ENCODE results near the gene RNF217. TPM values are rescaled to one million over a fixed set of nuclear protein-coding genes. Genes with fewer than 3 reads are reported as not detected.
A peak's percentile ranks its signal among the peaks of the same experiment; 100 is the strongest.

RNF217 gene
- total and polyA plus RNA-seq, 12 donors: 2.1 to 26.9 (median 13.0) TPM

GRCh38 chr6:125019918-125020317, 57.7 kb downstream of the RNF217 start:
- no peak for DNase-seq
- 49 to 67% methylated on average over 6 of the region's 6 CpGs for WGBS, 2 donors

DNA sequence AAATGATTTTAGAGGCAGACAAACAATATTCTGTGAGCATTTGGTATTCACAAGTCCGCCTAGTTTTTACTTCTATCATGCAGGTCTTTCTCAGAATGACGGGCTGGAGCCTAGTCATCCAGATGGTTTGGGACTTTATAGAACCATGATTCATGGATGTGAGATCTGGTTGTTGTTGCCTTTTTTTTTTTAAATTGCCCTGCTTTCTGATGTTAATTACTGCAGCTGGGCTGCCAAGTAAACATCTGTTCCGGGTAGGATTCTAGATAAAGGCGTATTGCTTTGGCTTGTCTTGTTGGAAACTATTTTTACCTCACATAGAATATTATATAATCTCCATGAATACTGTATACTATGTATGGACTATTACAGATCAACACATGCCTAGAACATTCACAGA, 58.1 kb downstream of the RNF217 start:
- no peak overlapping the region for H3K4me3 ChIP-seq
- H3K27ac ChIP-seq: peak overlapping the region in 1 of 10 donors; percentile 19
- H3K27me3 ChIP-seq: no peaks in the 10 kb centered on the region
- TF ChIP-seq, protein P1, sequence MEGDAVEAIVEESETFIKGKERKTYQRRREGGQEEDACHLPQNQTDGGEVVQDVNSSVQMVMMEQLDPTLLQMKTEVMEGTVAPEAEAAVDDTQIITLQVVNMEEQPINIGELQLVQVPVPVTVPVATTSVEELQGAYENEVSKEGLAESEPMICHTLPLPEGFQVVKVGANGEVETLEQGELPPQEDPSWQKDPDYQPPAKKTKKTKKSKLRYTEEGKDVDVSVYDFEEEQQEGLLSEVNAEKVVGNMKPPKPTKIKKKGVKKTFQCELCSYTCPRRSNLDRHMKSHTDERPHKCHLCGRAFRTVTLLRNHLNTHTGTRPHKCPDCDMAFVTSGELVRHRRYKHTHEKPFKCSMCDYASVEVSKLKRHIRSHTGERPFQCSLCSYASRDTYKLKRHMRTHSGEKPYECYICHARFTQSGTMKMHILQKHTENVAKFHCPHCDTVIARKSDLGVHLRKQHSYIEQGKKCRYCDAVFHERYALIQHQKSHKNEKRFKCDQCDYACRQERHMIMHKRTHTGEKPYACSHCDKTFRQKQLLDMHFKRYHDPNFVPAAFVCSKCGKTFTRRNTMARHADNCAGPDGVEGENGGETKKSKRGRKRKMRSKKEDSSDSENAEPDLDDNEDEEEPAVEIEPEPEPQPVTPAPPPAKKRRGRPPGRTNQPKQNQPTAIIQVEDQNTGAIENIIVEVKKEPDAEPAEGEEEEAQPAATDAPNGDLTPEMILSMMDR (IDR thresholded peaks at IDR 0.05): no peak
- H3K36me3 ChIP-seq: no peaks in the 10 kb centered on the region
- DNase-seq (no peak), ATAC-seq (peak in 4 of 8 donors; percentile 29 to 53 (median 46))
- intact Hi-C loops (cut with DNase I): no loop called here
- H3K9me3 ChIP-seq: no peaks in the 10 kb centered on the region
- 50% methylated on average over 4 of the region's 4 CpGs for WGBS, 2 donors
- H3K4me1 ChIP-seq: peaks cover 6 to 40% (median 26%) of the 10 kb centered on the region in 9 donors

More at GRCh38 chr6:125019918-125020317, 57.7 kb downstream of the RNF217 start:
- intact Hi-C loops (cut with DNase I): no loop called here
- peak in 7 of 8 donors; percentile 34 to 73 (median 50) for ATAC-seq
- Histone ChIP-seq H3K36me3 (no peaks in the 10 kb centered on the region), H3K27ac (peak overlapping the region in 1 of 10 donors; percentile 19), H3K4me3 (no peak overlapping the region), H3K27me3 (no peaks in the 10 kb centered on the region), H3K4me1 (peaks cover 6 to 40% (median 24%) of the 10 kb centered on the region in 9 donors), H3K9me3 (no peaks in the 10 kb centered on the region)
- TF ChIP-seq, protein P1 (IDR thresholded peaks at IDR 0.05): no peak

GRCh38 chr6:125022391-125022989, 60.3 kb downstream of the RNF217 start:
- TF ChIP-seq, protein P1 (IDR thresholded peaks at IDR 0.05): no peak
- Histone ChIP-seq H3K36me3 (no peaks in the 10 kb centered on the region), H3K4me1 (peaks cover 6 to 40% (median 26%) of the 10 kb centered on the region in 9 donors), H3K27ac (peak overlapping the region in 1 of 10 donors; percentile 3), H3K9me3 (peaks cover 0 to 6% (median 0%) of the 10 kb centered on the region in 11 donors), H3K27me3 (no peaks in the 10 kb centered on the region), H3K4me3 (no peak overlapping the region)
- peak in 6 of 8 donors; percentile 39 to 73 (median 50) for ATAC-seq
- no peak for DNase-seq
- 42 to 44% methylated on average over 1 of the region's 1 CpG for whole genome bisulfite sequencing, 2 donors
- intact Hi-C loops (cut with DNase I): no loop called here

DNA sequence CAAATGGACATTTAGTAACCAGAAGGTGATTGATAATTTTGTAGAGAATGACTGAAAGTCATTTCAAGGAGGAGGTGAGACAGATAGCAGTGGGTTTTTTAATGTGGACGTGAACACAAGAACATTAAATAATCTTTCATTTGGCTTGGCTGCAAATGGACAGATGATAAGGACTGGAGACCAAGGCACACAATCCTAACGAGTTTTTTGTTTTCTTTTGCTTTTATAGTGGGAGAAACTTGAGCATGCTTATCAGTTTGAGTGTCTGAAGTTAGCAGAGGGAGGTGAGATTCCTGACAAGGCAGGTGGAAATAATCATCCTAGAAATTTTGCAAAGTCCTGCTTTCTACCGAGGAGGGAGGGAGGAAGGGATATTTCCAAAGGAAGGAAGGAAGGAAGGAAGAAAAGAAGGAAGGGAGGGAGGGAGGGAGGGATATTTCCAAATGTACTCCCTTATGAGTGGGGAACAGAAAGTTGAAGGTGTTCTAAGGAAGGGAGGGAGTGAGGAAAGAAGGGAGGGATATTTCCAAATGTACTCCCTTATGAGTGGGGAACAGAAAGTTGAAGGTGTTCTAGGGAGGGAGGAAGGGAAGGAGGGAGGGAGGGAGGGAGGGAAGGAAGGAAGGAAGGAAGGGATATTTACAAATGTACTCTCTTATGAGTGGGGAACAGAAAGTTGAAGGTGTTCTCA, 63.1 kb downstream of the RNF217 start:
- H3K36me3 ChIP-seq: no peaks in the 10 kb centered on the region
- no peak for DNase-seq
- 36 to 42% methylated on average over 3 of the region's 3 CpGs for WGBS, 2 donors
- no peak overlapping the region for H3K4me3 ChIP-seq
- TF ChIP-seq, protein P1 (IDR thresholded peaks at IDR 0.05): no peak
- H3K9me3 ChIP-seq: peaks cover 0 to 6% (median 0%) of the 10 kb centered on the region in 11 donors
- no peak overlapping the region for H3K27ac ChIP-seq
- no peak for ATAC-seq
- intact Hi-C loops (cut with DNase I): no loop called here
- H3K4me1 ChIP-seq: peaks cover 6 to 27% (median 20%) of the 10 kb centered on the region in 9 donors
- H3K27me3 ChIP-seq: no peaks in the 10 kb centered on the region
